A549 treated with AZD2906 at 1 μM for 4 hours (cell line): ENCODE results near the gene KCTD11. TPM values are rescaled to one million over a fixed set of nuclear protein-coding genes. Genes with fewer than 3 reads are reported as not detected.

Experiments
- total RNA-seq: library from RNA; stranded (reverse); fragments of 200-300 nt; extraction: Qiagen RNA extraction; gene quantifications from 5 replicates; pipeline ENCODE4 v1.2.3, GENCODE V29; 2022

KCTD11 gene
- total RNA-seq: 11.3 to 13.7 TPM (median 12.5 TPM) in 5 replicates

GRCh38 chr17:7351665-7352502, at the start of gene KCTD11:
Gene KCTD11, plus strand, starts transcription at chr17:7352162.

GRCh38 chr17:7306911-7307685, 44.9 kb upstream of the KCTD11 start, which contains the start of gene EIF5A:
Gene EIF5A, plus strand, starts transcription at chr17:7307628. Its CDS starts 2,008 bp downstream, at chr17:7309636.

GRCh38 chr17:7314719-7315569, 37.0 kb upstream of the KCTD11 start, which contains the start of gene GPS2:
Gene GPS2, minus strand, starts transcription at chr17:7315360. Its CDS starts 308 bp downstream, at chr17:7315052.

GRCh38 chr17:7328840-7329373, 23.1 kb upstream of the KCTD11 start, which contains the start of gene NEURL4:
Gene NEURL4, minus strand, starts transcription at chr17:7329335. Its CDS starts 23 bp downstream, at chr17:7329312.

GRCh38 chr17:7336240-7337175, 15.5 kb upstream of the KCTD11 start, which contains the start of gene ACAP1:
Gene ACAP1, plus strand, starts transcription at chr17:7336529. Its CDS starts 206 bp downstream, at chr17:7336735.

GRCh38 chr17:7355053-7355452, 3.1 kb downstream of the KCTD11 start, which contains the start of gene TMEM95:
Gene TMEM95, plus strand, starts transcription at chr17:7355156. Its CDS starts 49 bp downstream, at chr17:7355205.

GRCh38 chr17:7380855-7381683, 29.1 kb downstream of the KCTD11 start, which contains the start of gene TNK1:
Gene TNK1, plus strand, starts transcription at chr17:7381089. Its CDS starts 1,838 bp downstream, at chr17:7382927.

GRCh38 chr17:7394452-7395191, 42.7 kb downstream of the KCTD11 start, which contains the start of gene PLSCR3:
Gene PLSCR3, minus strand, starts transcription at chr17:7394525. Its CDS starts 415 bp downstream, at chr17:7394110.

GRCh38 chr17:7403977-7404736, 52.2 kb downstream of the KCTD11 start, which contains the start of gene TMEM256:
Gene TMEM256, minus strand, starts transcription at chr17:7404097. Its CDS starts 13 bp downstream, at chr17:7404084.

Other genes with a start within 250 kb of the KCTD11 start
- 0.07 to 0.12 TPM in 2 of 5 replicates, not detected in the others for gene ASGR2, start 237.3 kb upstream of the KCTD11 start, total RNA-seq
- gene ASGR1, start 172.8 kb upstream of the KCTD11 start, total RNA-seq: 0.82 to 1.4 TPM (median 1.2 TPM) in 5 replicates
- gene DLG4, start 132.3 kb upstream of the KCTD11 start, total RNA-seq: 5.4 to 7.5 TPM (median 5.8 TPM) in 5 replicates
- 286 to 433 TPM (median 402 TPM) in 5 replicates for gene ACADVL, start 132.2 kb upstream of the KCTD11 start, total RNA-seq
- 37.1 to 47.6 TPM (median 44.8 TPM) in 5 replicates for gene DVL2, start 117.6 kb upstream of the KCTD11 start, total RNA-seq
- gene PHF23, start 112.7 kb upstream of the KCTD11 start, total RNA-seq: 86.1 to 108 TPM (median 99.5 TPM) in 5 replicates
- gene GABARAP, start 109.7 kb upstream of the KCTD11 start, total RNA-seq: 643 to 763 TPM (median 704 TPM) in 5 replicates
- 208 to 254 TPM (median 236 TPM) in 5 replicates for gene CTDNEP1, start 100.4 kb upstream of the KCTD11 start, total RNA-seq
- gene ELP5, start 99.9 kb upstream of the KCTD11 start, total RNA-seq: 131 to 160 TPM (median 140 TPM) in 5 replicates
- 2.2 to 3.2 TPM (median 2.9 TPM) in 5 replicates for gene CLDN7, start 89.7 kb upstream of the KCTD11 start, total RNA-seq
- 0.35 to 0.67 TPM (median 0.63 TPM) in 5 replicates for gene SLC2A4, start 70.4 kb upstream of the KCTD11 start, total RNA-seq
- 0.37 to 0.68 TPM (median 0.53 TPM) in 5 replicates for gene YBX2, start 57.5 kb upstream of the KCTD11 start, total RNA-seq
- gene EIF5A, start 44.5 kb upstream of the KCTD11 start, total RNA-seq: 1,603 to 1,771 TPM (median 1,695 TPM) in 5 replicates
- 81.4 to 100 TPM (median 97.9 TPM) in 5 replicates for gene GPS2, start 36.8 kb upstream of the KCTD11 start, total RNA-seq
- gene NEURL4, start 22.8 kb upstream of the KCTD11 start, total RNA-seq: 23.0 to 36.7 TPM (median 28.7 TPM) in 5 replicates
- 2.4 to 5.7 TPM (median 4.0 TPM) in 5 replicates for gene ACAP1, start 15.6 kb upstream of the KCTD11 start, total RNA-seq
- gene TMEM95, start 3.0 kb downstream of the KCTD11 start, total RNA-seq: not detected in 5 replicates
- gene TNK1, start 28.9 kb downstream of the KCTD11 start, total RNA-seq: 1.3 to 1.6 TPM (median 1.5 TPM) in 5 replicates
- 38.6 to 48.9 TPM (median 44.7 TPM) in 5 replicates for gene PLSCR3, start 42.4 kb downstream of the KCTD11 start, total RNA-seq
- gene TMEM256, start 51.9 kb downstream of the KCTD11 start, total RNA-seq: 180 to 224 TPM (median 215 TPM) in 5 replicates
- gene NLGN2, start 55.7 kb downstream of the KCTD11 start, total RNA-seq: 13.3 to 17.6 TPM (median 17.1 TPM) in 5 replicates
- 0.06 to 0.13 TPM in 2 of 5 replicates, not detected in the others for gene SPEM1, start 68.2 kb downstream of the KCTD11 start, total RNA-seq
- 0.03 to 0.07 TPM (median 0.06 TPM) in 3 of 5 replicates, not detected in the others for gene SPEM2, start 73.5 kb downstream of the KCTD11 start, total RNA-seq
- 0.02 to 0.03 TPM (median 0.02 TPM) in 3 of 5 replicates, not detected in the others for gene SPEM3, start 76.7 kb downstream of the KCTD11 start, total RNA-seq
- gene TMEM102, start 83.3 kb downstream of the KCTD11 start, total RNA-seq: 10.8 to 13.9 TPM (median 13.3 TPM) in 5 replicates
- 0.76 to 1.2 TPM (median 0.85 TPM) in 5 replicates for gene FGF11, start 87.3 kb downstream of the KCTD11 start, total RNA-seq
- 8.0 to 11.6 TPM (median 10.2 TPM) in 5 replicates for gene CHRNB1, start 92.9 kb downstream of the KCTD11 start, total RNA-seq
- gene ZBTB4, start 127.5 kb downstream of the KCTD11 start, total RNA-seq: 21.0 to 25.5 TPM (median 24.1 TPM) in 5 replicates
- not detected in 5 replicates for gene SLC35G6, start 129.3 kb downstream of the KCTD11 start, total RNA-seq
- gene POLR2A, start 132.2 kb downstream of the KCTD11 start, total RNA-seq: 72.5 to 86.2 TPM (median 79.8 TPM) in 5 replicates
- gene TNFSF12, start 196.9 kb downstream of the KCTD11 start, total RNA-seq: 8.2 to 13.3 TPM (median 13.0 TPM) in 5 replicates
- gene TNFSF13, start 206.6 kb downstream of the KCTD11 start, total RNA-seq: 0.49 to 1.1 TPM (median 0.68 TPM) in 5 replicates
- 84.9 to 95.8 TPM (median 95.7 TPM) in 5 replicates for gene SENP3, start 209.8 kb downstream of the KCTD11 start, total RNA-seq
- 27.0 to 34.4 TPM (median 31.4 TPM) in 5 replicates for gene CD68, start 227.5 kb downstream of the KCTD11 start, total RNA-seq
- gene MPDU1, start 231.7 kb downstream of the KCTD11 start, total RNA-seq: 111 to 143 TPM (median 116 TPM) in 5 replicates
- gene SOX15, start 237.9 kb downstream of the KCTD11 start, total RNA-seq: 0.16 to 0.52 TPM (median 0.31 TPM) in 5 replicates